H9 (cell line): ENCODE results near the gene PIM3. TPM values are rescaled to one million over a fixed set of nuclear protein-coding genes. Genes with fewer than 3 reads are reported as not detected.

Source experiments
- DNase-seq: peaks from one replicate; pipeline ENCODE4 v3.0.0-alpha.2; 2017
- H2AFZ ChIP-seq: one replicate; pipeline ENCODE4 v1.6.1; 2013; ENCODE audit warnings: mild to moderate bottlenecking, low read length, control low read depth, moderate library complexity
- H2AK5ac ChIP-seq: 2 replicates; pipeline ENCODE4 v1.6.1; 2013; ENCODE audit warnings: low read length, control low read depth, mixed read lengths; ENCODE audit not compliant: insufficient read length
- H2BK120ac ChIP-seq: one replicate; pipeline ENCODE4 v1.6.1; 2013; ENCODE audit warnings: low read depth, mild to moderate bottlenecking, low read length, control low read depth, inconsistent platforms; ENCODE audit not compliant: poor library complexity, severe bottlenecking
- H2BK12ac ChIP-seq: 2 replicates; pipeline ENCODE4 v1.6.1; 2013; ENCODE audit warnings: low read length, control low read depth, mixed read lengths, low read depth; ENCODE audit not compliant: insufficient read length
- H2BK15ac ChIP-seq: 2 replicates; pipeline ENCODE4 v1.6.1; 2013; ENCODE audit warnings: low read depth, low read length, control low read depth
- H2BK20ac ChIP-seq: one replicate; pipeline ENCODE4 v1.6.1; 2013; ENCODE audit warnings: low read depth, mild to moderate bottlenecking, low read length, control low read depth, inconsistent platforms; ENCODE audit not compliant: poor library complexity, severe bottlenecking
- H2BK5ac ChIP-seq: 2 replicates; pipeline ENCODE4 v1.6.1; 2013; ENCODE audit warnings: low read length, control low read depth, mixed read lengths; ENCODE audit not compliant: insufficient read length
- H3K14ac ChIP-seq: 2 replicates; pipeline ENCODE4 v1.6.1; 2013; ENCODE audit warnings: low read length, control low read depth; ENCODE audit not compliant: insufficient read depth
- H3K18ac ChIP-seq: 2 replicates; pipeline ENCODE4 v1.6.1; 2013; ENCODE audit warnings: low read depth, mild to moderate bottlenecking, mixed read lengths, low read length, control low read depth; ENCODE audit not compliant: insufficient read length
- H3K23ac ChIP-seq: 2 replicates; pipeline ENCODE4 v1.6.1; 2013; ENCODE audit warnings: low read length, control low read depth, mixed read lengths, low read depth; ENCODE audit not compliant: insufficient read length
- H3K23me2 ChIP-seq: 2 replicates; pipeline ENCODE4 v1.6.1; 2013; ENCODE audit warnings: low read depth, mild to moderate bottlenecking, mixed read lengths, low read length, control low read depth; ENCODE audit not compliant: insufficient read length, poor library complexity, severe bottlenecking
- H3K27ac ChIP-seq: 2 replicates; pipeline ENCODE4 v1.5.1; 2013; ENCODE audit warnings: low read length, control low read depth, mixed read lengths, low read depth; ENCODE audit not compliant: insufficient read length
- H3K27me3 ChIP-seq: 2 replicates; pipeline ENCODE4 v1.6.1; 2013; ENCODE audit warnings: low read length, control low read depth, inconsistent platforms; ENCODE audit not compliant: insufficient read depth
- H3K4ac ChIP-seq: 2 replicates; pipeline ENCODE4 v1.6.1; 2013; ENCODE audit warnings: low read depth, mild to moderate bottlenecking, control low read depth, inconsistent platforms, low read length, moderate library complexity
- H3K4me1 ChIP-seq: 2 replicates; pipeline ENCODE4 v1.6.1; 2013; ENCODE audit warnings: low read length, control low read depth, inconsistent platforms; ENCODE audit not compliant: insufficient read depth
- H3K4me2 ChIP-seq: 2 replicates; pipeline ENCODE4 v1.6.1; 2013; ENCODE audit warnings: low read length, control low read depth, mixed read lengths; ENCODE audit not compliant: insufficient read length, insufficient read depth
- H3K56ac ChIP-seq: 2 replicates; pipeline ENCODE4 v1.6.1; 2013; ENCODE audit warnings: low read depth, mild to moderate bottlenecking, mixed read lengths, low read length, control low read depth; ENCODE audit not compliant: insufficient read length
- H3K79me1 ChIP-seq: 2 replicates; pipeline ENCODE4 v1.6.1; 2013; ENCODE audit warnings: low read depth, mild to moderate bottlenecking, moderate library complexity, low read length, control low read depth, inconsistent platforms; ENCODE audit not compliant: insufficient read depth, poor library complexity, severe bottlenecking
- H3K79me2 ChIP-seq: 2 replicates; pipeline ENCODE4 v1.6.1; 2013; ENCODE audit warnings: low read length, control low read depth, inconsistent platforms; ENCODE audit not compliant: insufficient read depth
- H3K9ac ChIP-seq: 2 replicates; pipeline ENCODE4 v1.6.1; 2013; ENCODE audit warnings: low read length, control low read depth, mixed read lengths; ENCODE audit not compliant: insufficient read length; ENCODE audit errors: extremely low read depth
- H3K9me3 ChIP-seq: one replicate; pipeline ENCODE4 v1.6.1; 2013; ENCODE audit warnings: low read depth, low read length, inconsistent platforms; ENCODE audit not compliant: control insufficient read depth
- H3T11ph ChIP-seq: one replicate; pipeline ENCODE4 v1.6.1; 2013; ENCODE audit warnings: mild to moderate bottlenecking, low read length, control low read depth, inconsistent platforms
- H4K20me1 ChIP-seq: one replicate; pipeline ENCODE4 v1.6.1; 2013; ENCODE audit not compliant: control insufficient read depth, insufficient read length, insufficient read depth
- H4K5ac ChIP-seq: 2 replicates; pipeline ENCODE4 v1.6.1; 2013; ENCODE audit warnings: low read depth, mild to moderate bottlenecking, mixed read lengths, low read length, control low read depth; ENCODE audit not compliant: insufficient read length
- H4K8ac ChIP-seq: replicated peaks from 2 replicates; pipeline ENCODE4 v1.6.1; 2013; ENCODE audit warnings: low read length, control low read depth, mixed read lengths, low read depth; ENCODE audit not compliant: insufficient read length
- H4K91ac ChIP-seq: 2 replicates; pipeline ENCODE4 v1.6.1; 2013; ENCODE audit warnings: low read depth, mild to moderate bottlenecking, moderate library complexity, mixed read lengths, low read length, control low read depth; ENCODE audit not compliant: insufficient read length
- H3K27ac Mint-ChIP-seq, 3 experiments: 2 replicates in 2 of 3; 3 replicates in 1 of 3; pipeline ENCODE4 v1.8.0; 2020 to 2021; ENCODE audit warnings: mixed read lengths in 3 of 3, mild to moderate bottlenecking in 1 of 3, moderate library complexity in 1 of 3
- H3K27me3 Mint-ChIP-seq: 2 replicates; pipeline ENCODE4 v1.8.0; 2021; ENCODE audit warnings: low read depth, mild to moderate bottlenecking, moderate library complexity, mixed read lengths
- H3K36me3 Mint-ChIP-seq, 3 experiments: 2 replicates in 2 of 3; 3 replicates in 1 of 3; pipeline ENCODE4 v1.8.0; 2020 to 2021; ENCODE audit warnings: low read depth in 3 of 3, mixed read lengths in 3 of 3; ENCODE audit not compliant: insufficient read depth in 1 of 3
- H3K4me1 Mint-ChIP-seq, 2 experiments: 2 replicates each; pipeline ENCODE4 v1.8.0; 2020; ENCODE audit warnings: mixed read lengths in 2 of 2
- H3K4me3 Mint-ChIP-seq, 2 experiments: 2 replicates in 1 of 2; 3 replicates in 1 of 2; pipeline ENCODE4 v1.8.0; 2020 to 2021; ENCODE audit warnings: mild to moderate bottlenecking in 2 of 2, mixed read lengths in 2 of 2, moderate library complexity in 1 of 2
- H3K9me3 Mint-ChIP-seq, 2 experiments: 2 replicates in 1 of 2; 3 replicates in 1 of 2; pipeline ENCODE4 v1.8.0; 2020; ENCODE audit warnings: mild to moderate bottlenecking in 2 of 2, mixed read lengths in 2 of 2, moderate library complexity in 1 of 2
- CTCF ChIP-seq: fragments of 200-600 bp; sonication (generic); conservative IDR thresholded peaks from 3 replicates; pipeline ENCODE4 v1.8.0; 2021; ENCODE audit warnings: antibody characterized with exemption, mild to moderate bottlenecking
- WGBS: extraction: QIAGEN DNeasy Blood & Tissue Kit; methylation state at CpG from one replicate; pipeline ENCODE4 v1.1.7; 2013; ENCODE audit warnings: missing lambda C conversion rate, low lambda C conversion rate, mixed read lengths; ENCODE audit not compliant: insufficient read length; ENCODE audit errors: extremely low coverage; 5-methylcytosine and 5-hydroxymethylcytosine counted together
- total RNA-seq: library from RNA; stranded (reverse); gene quantifications from 2 replicates; pipeline ENCODE4 v1.2.1, GENCODE V29; 2021

PIM3 gene
- total RNA-seq, 1 experiment from 2014 or later = 43.4 TPM

- Mint-ChIP-seq H3K27me3 (peaks cover 16% of the 10 kb centered on the region), H3K9me3 (no peaks in the 10 kb centered on the region), H3K4me1 (peaks cover 7 to 9% of the 10 kb centered on the region in 2 experiments; a peak in 3 of 4 replicates), H3K36me3 (peaks cover 8 to 15% (median 14%) of the 10 kb centered on the region in 3 experiments; a peak in 5 of 7 replicates), H3K27ac (no peak overlapping the region), H3K4me3 (no peak overlapping the region)
- Histone ChIP-seq H3K23ac (no peak overlapping the region), H3K79me2 (peaks cover 3% of the 10 kb centered on the region; the same call in 1 of the 2 replicates), H2BK120ac (no peak overlapping the region), H3K4me2 (no peak overlapping the region), H3K23me2 (no peaks in the 10 kb centered on the region), H3K27ac (no peak overlapping the region), H3K14ac (no peak overlapping the region; the same call in 1 of the 2 replicates), H2BK15ac (no peak overlapping the region), H3K27me3 (no peaks in the 10 kb centered on the region), H3K18ac (no peak overlapping the region), H3K4ac (no peak overlapping the region), H3K9me3 (no peaks in the 10 kb centered on the region), H3T11ph (no peak overlapping the region), H2BK12ac (no peak overlapping the region), H4K20me1 (no peaks in the 10 kb centered on the region), H4K5ac (no peak overlapping the region), H2BK20ac (no peak overlapping the region), H3K9ac (no peak overlapping the region), H2BK5ac (no peak overlapping the region), H3K4me1 (no peaks in the 10 kb centered on the region; the same call in 1 of the 2 replicates), H2AFZ (no peak overlapping the region), H4K91ac (no peak overlapping the region), H3K79me1 (peaks cover 6% of the 10 kb centered on the region), H4K8ac (no peak overlapping the region), H3K56ac (no peak overlapping the region), H2AK5ac (no peak overlapping the region)
- TF ChIP-seq CTCF = no peak
- WGBS = no CpG with 5 or more reads among the region's 18 CpGs
- DNase-seq = peak; percentile 33
Observed at GRCh38 chr22:49967706-49968208, 7.2 kb downstream of the PIM3 start.
